Right atrium auricular region (tissue), 2 donors: Measurements from ENCODE around the gene PRMT1. TPM values are rescaled to one million over a fixed set of nuclear protein-coding genes. Genes with fewer than 3 reads are reported as not detected.

Source experiments
- DNase-seq: peaks from one replicate; pipeline ENCODE4 v3.0.0-alpha.2; 2019; ENCODE audit warnings: low spot score
- H3K27ac ChIP-seq, 2 donors: fragments of 200-600 bp; sonication (generic); 1 replicate in 1 of 2; 2 replicates in 1 of 2; pipeline ENCODE4 v1.5.1; 2016 to 2019
- H3K27me3 ChIP-seq, 2 donors: fragments of 200-600 bp; sonication (generic); one replicate each; pipeline versions ENCODE4 v1.5.1 to v1.6.0; 2017 to 2019
- H3K36me3 ChIP-seq: fragments of 200-600 bp; sonication (generic); one replicate; pipeline ENCODE4 v1.5.1; 2016
- H3K4me1 ChIP-seq, 2 donors: fragments of 200-600 bp; sonication (generic); one replicate each; pipeline versions ENCODE4 v1.5.1 to v1.6.0; 2017 to 2019
- H3K4me3 ChIP-seq, 2 donors: fragments of 200-600 bp; sonication (generic); 1 replicate in 1 of 2; 2 replicates in 1 of 2; pipeline ENCODE4 v1.5.1; 2017 to 2019; ENCODE audit warnings: mild to moderate bottlenecking in 1 of 2, moderate library complexity in 1 of 2
- H3K9me3 ChIP-seq, 2 donors: fragments of 200-600 bp; sonication (generic); one replicate each; pipeline ENCODE4 v1.5.1; 2019
- CTCF ChIP-seq, 2 donors: fragments of 200-600 bp; sonication (generic); IDR thresholded peaks; one replicate each; pipeline ENCODE4 v1.5.1; 2019; ENCODE audit warnings: antibody characterized with exemption in 2 of 2
- total RNA-seq, 2 donors: library from RNA; depleted of rRNA; stranded (reverse); fragments of >200 nt; gene quantifications; one replicate each; pipeline ENCODE4 v1.1.0, GENCODE V29; 2016

The PRMT1 gene
- total RNA-seq, 2 donors from 2014 or later, result 187 to 192 TPM

GRCh38 chr19:49687150-49687549, 10.1 kb downstream of the PRMT1 start:
- no peak overlapping the region for H3K27ac ChIP-seq
- H3K4me1 ChIP-seq, result peaks cover 0 to 64% of the 10 kb centered on the region in 2 donors
- no peaks in the 10 kb centered on the region for H3K9me3 ChIP-seq
- no peak for TF ChIP-seq CTCF (IDR thresholded peaks at IDR 0.05)
- peaks cover 47% of the 10 kb centered on the region for H3K36me3 ChIP-seq
- H3K27me3 ChIP-seq, result no peaks in the 10 kb centered on the region
- H3K4me3 ChIP-seq, result no peak overlapping the region
- no peak for DNase-seq

DNA sequence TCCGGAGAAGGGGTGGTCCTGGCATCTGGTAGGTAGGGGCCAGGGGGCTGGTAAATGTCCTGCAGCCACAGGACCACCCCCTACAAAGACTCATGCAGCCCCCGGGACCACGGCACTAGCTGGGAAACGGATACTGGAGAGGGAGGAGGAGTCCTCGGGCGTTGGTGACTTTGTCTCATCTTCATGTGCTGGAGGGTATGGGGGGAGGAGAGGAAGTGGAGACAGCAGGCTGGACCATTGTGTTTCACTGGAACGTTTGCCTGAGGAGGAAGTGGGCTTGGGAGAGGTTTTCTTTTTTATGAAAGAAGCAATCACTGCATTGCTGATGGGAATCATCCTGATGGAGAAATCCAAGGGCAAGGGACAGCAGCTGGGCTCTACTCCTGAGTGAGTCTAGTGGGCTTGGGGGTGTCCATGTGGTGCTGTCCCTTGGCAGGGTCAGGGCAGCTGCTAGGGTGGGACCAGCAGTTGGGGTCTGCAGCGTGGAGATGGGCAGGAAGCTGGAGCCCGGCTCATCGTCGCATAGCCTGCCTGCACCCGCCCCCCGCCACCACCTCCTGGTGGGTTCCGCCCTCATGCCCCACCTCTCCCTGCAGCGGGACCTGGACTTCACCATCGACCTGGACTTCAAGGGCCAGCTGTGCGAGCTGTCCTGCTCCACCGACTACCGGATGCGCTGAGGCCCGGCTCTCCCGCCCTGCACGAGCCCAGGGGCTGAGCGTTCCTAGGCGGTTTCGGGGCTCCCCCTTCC, 10.7 kb downstream of the PRMT1 start:
- Histone ChIP-seq H3K4me1 (peaks cover 0 to 64% of the 10 kb centered on the region in 2 donors), H3K9me3 (no peaks in the 10 kb centered on the region), H3K4me3 (peak overlapping the region in 1 of 2 donors; percentile 51), H3K27me3 (no peaks in the 10 kb centered on the region), H3K27ac (no peak overlapping the region), H3K36me3 (peaks cover 41% of the 10 kb centered on the region)
- DNase-seq, result no peak
- no peak for TF ChIP-seq CTCF (IDR thresholded peaks at IDR 0.05)

- H3K4me3 ChIP-seq, result peak overlapping the region in 1 of 2 donors; percentile 51
- peaks cover 0 to 64% of the 10 kb centered on the region in 2 donors for H3K4me1 ChIP-seq
- peaks cover 34% of the 10 kb centered on the region for H3K36me3 ChIP-seq
- no peaks in the 10 kb centered on the region for H3K9me3 ChIP-seq
- no peaks in the 10 kb centered on the region for H3K27me3 ChIP-seq
- no peak for TF ChIP-seq CTCF (IDR thresholded peaks at IDR 0.05)
- no peak for DNase-seq
- no peak overlapping the region for H3K27ac ChIP-seq
Measured at GRCh38 chr19:49688531-49689132, 11.6 kb downstream of the PRMT1 start.

GRCh38 chr19:49689133-49690078, 12.3 kb downstream of the PRMT1 start, which contains the start of gene ADM5:
Gene ADM5 (plus strand): TSS chr19:49689594. CDS start chr19:49689838, 244 bp downstream.
- H3K9me3 ChIP-seq, result no peaks in the 10 kb centered on the region
- peak within 1 kb of the TSS; percentile 30 to 43 for H3K27ac ChIP-seq
- no peaks in the 10 kb centered on the region for H3K27me3 ChIP-seq
- DNase-seq, result no peak
- H3K4me3 ChIP-seq, result peak within 1 kb of the TSS; percentile 36 to 51
- H3K36me3 ChIP-seq, result peaks cover 26% of the 10 kb centered on the region
- peaks cover 0 to 63% of the 10 kb centered on the region in 2 donors for H3K4me1 ChIP-seq
- TF ChIP-seq CTCF (IDR thresholded peaks at IDR 0.05), result peak; percentile 21 to 70

DNA sequence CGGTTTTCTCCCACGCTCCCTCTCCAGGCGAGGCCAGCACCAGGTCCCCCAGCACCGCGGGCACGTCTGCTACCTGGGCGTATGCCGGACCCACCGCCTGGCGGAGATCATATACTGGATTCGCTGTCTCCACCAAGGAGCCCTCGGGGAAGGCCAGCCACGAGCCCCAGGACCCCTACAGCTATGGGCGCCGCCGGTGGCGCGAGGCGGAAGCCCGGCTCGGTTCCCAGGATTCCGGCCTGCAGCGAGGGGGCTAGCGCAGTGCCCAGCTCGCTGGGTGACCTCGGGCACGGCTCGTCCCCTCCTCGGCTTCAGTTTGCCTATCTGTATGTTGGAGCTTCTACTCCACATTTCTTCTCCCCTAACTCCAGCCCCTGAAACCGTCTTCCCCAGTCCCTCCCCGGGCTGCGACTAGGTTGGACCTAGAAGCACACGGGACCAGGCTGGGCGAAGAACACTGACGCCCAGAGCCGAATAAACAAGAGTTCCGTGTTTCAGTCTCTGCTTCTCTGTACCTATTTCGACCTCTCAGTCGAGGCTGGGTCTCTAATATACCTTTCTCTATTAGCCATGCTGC, 13.1 kb downstream of the PRMT1 start:
- TF ChIP-seq CTCF (IDR thresholded peaks at IDR 0.05), result peak in 1 of 2 donors; percentile 38
- Histone ChIP-seq H3K27me3 (no peaks in the 10 kb centered on the region), H3K27ac (peak overlapping the region; percentile 30 to 43)

More for the DNA sequence above, 13.1 kb downstream of the PRMT1 start:
- peak overlapping the region; percentile 36 to 51 for H3K4me3 ChIP-seq
- no peak for DNase-seq
- H3K4me1 ChIP-seq, result peaks cover 0 to 56% of the 10 kb centered on the region in 2 donors
- H3K9me3 ChIP-seq, result no peaks in the 10 kb centered on the region
- H3K36me3 ChIP-seq, result peaks cover 18% of the 10 kb centered on the region
